ENCODE data around the gene CHST2.
A peak's percentile ranks its signal among the peaks of the same experiment; 100 is the strongest.

The CHST2 gene

DNA sequence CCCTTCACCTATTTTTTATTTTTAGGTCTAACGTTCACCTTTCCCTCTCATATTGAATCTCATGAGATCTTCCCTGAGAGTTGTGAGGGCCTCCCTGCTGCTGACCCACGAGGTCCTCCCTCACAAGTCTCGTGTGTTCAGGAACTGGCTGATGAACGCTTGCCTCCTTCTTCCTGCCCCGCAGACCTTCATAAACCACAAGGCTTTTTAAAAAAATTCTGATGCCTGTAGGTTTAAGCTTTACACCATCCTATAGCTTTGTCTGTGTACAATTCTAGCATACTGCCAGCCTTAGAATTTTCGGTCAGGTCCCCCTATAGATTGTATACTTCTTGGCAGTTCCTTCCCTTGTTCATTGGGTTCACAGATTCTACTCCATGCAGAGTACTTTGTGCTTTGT is 50.5 kb downstream of the CHST2 start:
- DNase-seq = peak; percentile 42 to 70

GRCh38 chr3:143170676-143171075 is 51.1 kb downstream of the CHST2 start:
- peak; percentile 50 to 62 for DNase-seq

DNA sequence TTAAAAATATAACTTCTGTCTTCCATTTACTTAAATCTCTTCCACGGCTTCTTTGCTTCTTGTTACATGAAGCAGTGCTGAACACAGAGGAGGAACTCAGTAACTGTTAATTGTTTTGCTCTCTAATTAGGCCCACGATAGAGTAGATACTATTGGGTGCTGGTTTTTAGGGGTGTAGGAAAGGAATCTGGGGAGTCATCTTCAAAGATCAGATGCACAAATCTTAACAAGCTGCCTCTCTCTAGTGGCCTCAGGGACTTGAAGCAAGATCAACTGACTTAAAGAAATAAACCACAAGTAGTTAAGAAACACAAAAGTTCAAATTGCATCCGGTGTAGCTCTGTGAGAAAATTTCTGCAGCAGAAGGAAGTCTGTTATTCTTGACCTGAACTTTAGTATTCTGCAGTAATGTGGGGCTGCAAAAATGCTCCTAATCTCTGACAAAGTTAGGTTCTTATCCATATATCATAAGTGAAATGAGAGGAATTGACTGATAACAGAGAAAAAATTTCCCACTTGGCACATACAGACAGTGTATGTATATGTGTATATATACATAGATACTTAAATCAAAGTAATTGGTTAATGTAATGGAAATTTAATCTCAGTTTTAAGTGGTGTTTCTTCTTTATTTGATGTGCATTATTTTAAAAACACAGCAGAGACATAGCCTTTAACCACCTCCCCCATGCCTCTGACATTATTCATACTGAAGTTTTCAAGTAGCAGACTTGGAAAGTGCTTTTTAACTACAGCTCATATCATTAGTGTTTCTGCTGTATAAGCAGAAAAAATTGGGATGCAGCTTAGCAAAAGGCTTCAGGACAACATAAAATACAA is 51.8 kb downstream of the CHST2 start:
- peak; percentile 90 for DNase-seq

DNA sequence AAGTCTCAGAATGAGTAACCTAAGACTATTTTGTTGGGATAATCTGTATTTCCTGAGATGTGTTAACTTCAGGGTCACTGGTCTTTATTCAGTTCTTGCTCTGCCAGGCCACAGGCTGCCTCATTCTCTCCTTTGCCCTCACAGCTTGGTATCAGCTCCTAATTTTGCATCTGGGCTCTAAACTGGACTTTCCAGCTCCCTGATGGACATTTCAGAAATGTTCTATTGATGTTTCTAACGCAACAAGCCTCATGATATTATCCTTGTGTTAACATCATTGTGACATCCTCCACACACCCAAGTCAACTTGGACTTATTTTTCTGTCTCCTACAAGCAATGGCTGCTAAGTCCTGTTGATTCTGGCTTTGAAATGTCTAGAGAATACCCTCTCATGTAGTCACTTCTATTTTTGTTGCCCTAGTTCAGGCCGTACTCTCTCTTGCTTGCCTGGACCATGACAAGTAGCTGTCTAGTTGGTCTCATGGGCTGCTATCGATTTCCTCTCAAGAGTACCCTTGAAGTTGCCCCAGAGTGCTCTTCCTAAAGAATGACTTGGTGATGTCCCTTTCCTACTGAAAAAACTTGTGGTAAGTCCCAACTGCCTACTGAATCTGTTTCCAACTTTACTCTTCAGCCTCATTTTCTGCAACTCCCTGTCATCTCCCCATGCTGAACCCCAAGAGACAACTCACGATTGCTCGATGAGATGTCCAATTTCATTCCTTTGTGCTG is 52.7 kb downstream of the CHST2 start:
- DNase-seq = no peak

- DNase-seq = no peak
These were observed 53.2 kb downstream of the CHST2 start for GRCh38 chr3:143172795-143173145.

- DNase-seq = no peak
These were observed 53.7 kb downstream of the CHST2 start for GRCh38 chr3:143173242-143173641.
